Testis (tissue), 3 donors: Measurements from ENCODE around the gene BSN. TPM values are rescaled to one million over a fixed set of nuclear protein-coding genes. Genes with fewer than 3 reads are reported as not detected.

Experiments
- DNase-seq: peaks from one replicate; pipeline ENCODE4 v3.0.0-alpha.2; 2019
- H3K27ac ChIP-seq, 2 donors: fragments of 200-600 bp; sonication (generic); one replicate each; pipeline ENCODE4 v1.5.1; 2019
- H3K27me3 ChIP-seq: fragments of 200-600 bp; sonication (generic); one replicate; pipeline ENCODE4 v1.5.1; 2019
- H3K36me3 ChIP-seq: fragments of 200-600 bp; sonication (generic); one replicate; pipeline ENCODE4 v1.5.1; 2017; ENCODE audit warnings: low read depth; ENCODE audit errors: missing control alignments
- H3K4me1 ChIP-seq: fragments of 200-600 bp; sonication (generic); one replicate; pipeline ENCODE4 v1.5.1; 2019
- H3K4me3 ChIP-seq, 2 donors: fragments of 200-600 bp; sonication (generic); one replicate each; pipeline ENCODE4 v1.5.1; 2017 to 2019
- H3K9me3 ChIP-seq: fragments of 200-600 bp; sonication (generic); one replicate; pipeline ENCODE4 v1.5.1; 2017
- POLR2A ChIP-seq: fragments of 450-650 bp; IDR thresholded peaks from one replicate; pipeline ENCODE4 v1.6.1; 2017; ENCODE audit warnings: antibody characterized with exemption, mild to moderate bottlenecking, moderate library complexity
- WGBS, 2 donors: methylation state at CpG; one replicate each; pipeline ENCODE4 v1.1.5; 2018; 5-methylcytosine and 5-hydroxymethylcytosine counted together
- intact Hi-C: fragments of 100-400 bp; cut with DNase I; formaldehyde crosslinking; loops from one replicate; pipeline ENCODE4 v1.15.1; 2023; ENCODE audit warnings: low total_unique reads
- polyA plus RNA-seq: library from polyadenylated mRNA; stranded (reverse); fragments of 350-450 nt; fragmentation: Illumina TruSeq; extraction: RNeasy Lipid Tissue Mini Kit (QIAGEN cat#74804); gene quantifications from one replicate; pipeline ENCODE4 v1.2.3, GENCODE V29; 2014; ENCODE audit warnings: low read depth, low replicate concordance; ENCODE audit not compliant: insufficient read depth
- total RNA-seq, 2 donors: library from RNA; depleted of rRNA; stranded (reverse); fragments of >200 nt; gene quantifications; one replicate each; pipeline ENCODE4 v1.2.3, GENCODE V29; 2016
- TF ChIP-seq, protein P1 (sequence below), 3 experiments: fragments of 450-650 bp in 2 of 3; fragments of 200-600 bp in 1 of 3; sonication (generic) in 1 of 3; IDR thresholded peaks; one replicate each; pipeline ENCODE4 v1.5.1; 2016 to 2019; ENCODE audit warnings: antibody characterized with exemption in 3 of 3, mild to moderate bottlenecking in 2 of 3, moderate library complexity in 1 of 3

The BSN gene
- total and polyA plus RNA-seq, 3 donors from 2014 or later: 9.9 to 25.3 (median 18.9) TPM

GRCh38 chr3:49662720-49663413, 108.6 kb downstream of the BSN start:
- no peak overlapping the region for H3K27ac ChIP-seq
- TF ChIP-seq, protein P1, sequence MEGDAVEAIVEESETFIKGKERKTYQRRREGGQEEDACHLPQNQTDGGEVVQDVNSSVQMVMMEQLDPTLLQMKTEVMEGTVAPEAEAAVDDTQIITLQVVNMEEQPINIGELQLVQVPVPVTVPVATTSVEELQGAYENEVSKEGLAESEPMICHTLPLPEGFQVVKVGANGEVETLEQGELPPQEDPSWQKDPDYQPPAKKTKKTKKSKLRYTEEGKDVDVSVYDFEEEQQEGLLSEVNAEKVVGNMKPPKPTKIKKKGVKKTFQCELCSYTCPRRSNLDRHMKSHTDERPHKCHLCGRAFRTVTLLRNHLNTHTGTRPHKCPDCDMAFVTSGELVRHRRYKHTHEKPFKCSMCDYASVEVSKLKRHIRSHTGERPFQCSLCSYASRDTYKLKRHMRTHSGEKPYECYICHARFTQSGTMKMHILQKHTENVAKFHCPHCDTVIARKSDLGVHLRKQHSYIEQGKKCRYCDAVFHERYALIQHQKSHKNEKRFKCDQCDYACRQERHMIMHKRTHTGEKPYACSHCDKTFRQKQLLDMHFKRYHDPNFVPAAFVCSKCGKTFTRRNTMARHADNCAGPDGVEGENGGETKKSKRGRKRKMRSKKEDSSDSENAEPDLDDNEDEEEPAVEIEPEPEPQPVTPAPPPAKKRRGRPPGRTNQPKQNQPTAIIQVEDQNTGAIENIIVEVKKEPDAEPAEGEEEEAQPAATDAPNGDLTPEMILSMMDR (IDR thresholded peaks at IDR 0.05): no peak
- no peak for TF ChIP-seq POLR2A
- intact Hi-C loops: no loop called here
- H3K9me3 ChIP-seq: no peaks in the 10 kb centered on the region
- WGBS, 2 donors: 96% methylated on average over 9 to 31 of the region's 34 CpGs
- H3K4me3 ChIP-seq: no peak overlapping the region
- DNase-seq: no peak
- no peaks in the 10 kb centered on the region for H3K36me3 ChIP-seq
- no peaks in the 10 kb centered on the region for H3K4me1 ChIP-seq
- H3K27me3 ChIP-seq: no peaks in the 10 kb centered on the region

GRCh38 chr3:49663831-49664230, 109.6 kb downstream of the BSN start:
- no peak for TF ChIP-seq POLR2A
- TF ChIP-seq, protein P1 (IDR thresholded peaks at IDR 0.05): no peak
- no peaks in the 10 kb centered on the region for H3K27me3 ChIP-seq
- no peak overlapping the region for H3K27ac ChIP-seq
- DNase-seq: no peak
- H3K36me3 ChIP-seq: no peaks in the 10 kb centered on the region
- H3K4me3 ChIP-seq: no peak overlapping the region
- no peaks in the 10 kb centered on the region for H3K4me1 ChIP-seq
- 88% methylated on average over 1 of the region's 1 CpG; no CpG with 5 or more reads in 1 of the 2 donors for WGBS, 2 donors
- intact Hi-C loops: no loop called here
- no peaks in the 10 kb centered on the region for H3K9me3 ChIP-seq

DNA sequence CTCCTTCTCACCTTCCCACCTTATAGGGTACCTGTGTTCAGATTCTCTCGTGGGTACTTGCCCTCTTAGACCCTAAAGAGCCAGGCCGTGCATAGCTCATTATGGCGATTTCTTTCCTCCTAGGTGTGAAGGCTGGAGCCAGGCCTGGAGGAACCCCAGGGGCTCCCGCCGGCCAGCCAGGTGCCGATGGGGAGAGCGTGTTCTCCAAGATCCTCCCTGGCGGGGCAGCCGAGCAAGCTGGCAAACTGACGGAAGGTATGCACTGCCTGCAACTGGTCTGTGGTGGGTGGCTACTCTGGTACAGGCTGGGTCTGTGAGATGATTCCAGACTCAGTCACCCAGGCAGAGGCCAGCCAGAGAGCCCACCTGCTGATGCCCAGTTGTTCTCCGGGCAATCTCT, 110.0 kb downstream of the BSN start:
- WGBS, 2 donors: 95 to 100% methylated on average over 8 to 11 of the region's 11 CpGs
- H3K4me3 ChIP-seq: no peak overlapping the region
- no peaks in the 10 kb centered on the region for H3K36me3 ChIP-seq
- TF ChIP-seq POLR2A: no peak
- TF ChIP-seq, protein P1 (IDR thresholded peaks at IDR 0.05): no peak
- intact Hi-C loops: no loop called here
- H3K4me1 ChIP-seq: no peaks in the 10 kb centered on the region
- no peaks in the 10 kb centered on the region for H3K27me3 ChIP-seq
- no peaks in the 10 kb centered on the region for H3K9me3 ChIP-seq
- no peak overlapping the region for H3K27ac ChIP-seq
- DNase-seq: no peak

GRCh38 chr3:49665822-49666519, 111.7 kb downstream of the BSN start:
- no peak for DNase-seq
- Histone ChIP-seq H3K4me1 (no peaks in the 10 kb centered on the region), H3K27ac (no peak overlapping the region), H3K36me3 (no peaks in the 10 kb centered on the region), H3K4me3 (no peak overlapping the region), H3K9me3 (no peaks in the 10 kb centered on the region), H3K27me3 (no peaks in the 10 kb centered on the region)
- intact Hi-C loops: no loop called here
- no peak for TF ChIP-seq POLR2A
- TF ChIP-seq, protein P1 (IDR thresholded peaks at IDR 0.05): no peak
- 87 to 93% methylated on average over 6 of the region's 6 CpGs for WGBS, 2 donors
